Mucosa of descending colon (tissue), 3 donors: Measurements from ENCODE around the gene SP7. TPM values are rescaled to one million over a fixed set of nuclear protein-coding genes. Genes with fewer than 3 reads are reported as not detected.

ENCODE experiments used
- ATAC-seq: fragments of 200-7000 bp; cut with Tn5 transposase; one replicate; pipeline ENCODE4 v1.9.1; 2020; ENCODE audit warnings: mild to moderate bottlenecking, moderate library complexity
- DNase-seq, 3 donors: peaks; one replicate each; pipeline ENCODE4 v3.0.0-alpha.2; 2020
- H3K36me3 ChIP-seq: fragments of 200-600 bp; one replicate; pipeline ENCODE4 v1.8.0; 2021; ENCODE audit warnings: low read depth, mild to moderate bottlenecking
- H3K4me1 ChIP-seq: fragments of 200-600 bp; one replicate; pipeline ENCODE4 v1.8.0; 2021; ENCODE audit warnings: low read depth, mild to moderate bottlenecking
- H3K4me3 ChIP-seq: fragments of 200-600 bp; one replicate; pipeline ENCODE4 v1.8.0; 2021; ENCODE audit warnings: mild to moderate bottlenecking
- H3K9me3 ChIP-seq: fragments of 200-600 bp; one replicate; pipeline ENCODE4 v1.8.0; 2021; ENCODE audit warnings: mild to moderate bottlenecking
- CTCF ChIP-seq: fragments of 200-600 bp; IDR thresholded peaks from one replicate; pipeline ENCODE4 v1.8.0; 2022; ENCODE audit warnings: antibody characterized with exemption, mild to moderate bottlenecking
- intact Hi-C, 2 donors: fragments of 100-400 bp; cut with DNase I in 1 of 2; cut with micrococcal nuclease in 1 of 2; formaldehyde crosslinking; loops; one replicate each; pipeline versions ENCODE4 v1.11.0 to v1.11.1; 2022; cut with DNase I, micrococcal nuclease
- total RNA-seq, 3 donors: library from RNA; stranded (reverse); fragmentation: NEBNext Ultra II Directional in 2 of 3; extraction: Animal tissue kit (Norgen Biotek cat#: 25700) in 2 of 3; gene quantifications; one replicate each; pipeline versions ENCODE4 v1.2.1 to v1.2.4, GENCODE V29; 2021 to 2023
- donor health status: DM: no; HTN: no; CAD: no; lungs with moderate emphysema.
- donor health status: DM: no; HTN: no; CAD: no.
- donor health status: DM: no; HTN: yes; CAD: no.

SP7 gene
- total RNA-seq, 3 donors from 2014 or later, result not detected

- no peaks in the 10 kb centered on the region for H3K36me3 ChIP-seq
- no peak for DNase-seq
- ATAC-seq, result no peak
- no peak overlapping the region for H3K4me3 ChIP-seq
- H3K9me3 ChIP-seq, result no peaks in the 10 kb centered on the region
- no peaks in the 10 kb centered on the region for H3K4me1 ChIP-seq
- intact Hi-C loops, result loop anchor here in 1 of 2 donors (5.0 kb wide), 1 partner anchor 78 kb away; no protein-coding TSS in a partner anchor
- TF ChIP-seq CTCF, result no peak
These were observed 46.3 kb downstream of the SP7 start for GRCh38 chr12:53289891-53290290.

- no peak for DNase-seq
- Histone ChIP-seq H3K36me3 (no peaks in the 10 kb centered on the region), H3K4me3 (no peak overlapping the region), H3K4me1 (no peaks in the 10 kb centered on the region), H3K9me3 (no peaks in the 10 kb centered on the region)
- ATAC-seq, result no peak
- intact Hi-C loops, result loop anchor here in 1 of 2 donors (5.0 kb wide), 1 partner anchor 76 kb away; no protein-coding TSS in a partner anchor
- no peak for TF ChIP-seq CTCF
These were observed 47.8 kb downstream of the SP7 start for GRCh38 chr12:53288322-53288721.

- intact Hi-C loops, result loop anchor here in 1 of 2 donors (5.0 kb wide), 1 partner anchor 75 kb away; no protein-coding TSS in a partner anchor
- peak; percentile 69 to 93 (median 71) for DNase-seq
- Histone ChIP-seq H3K9me3 (no peaks in the 10 kb centered on the region), H3K4me1 (no peaks in the 10 kb centered on the region), H3K4me3 (no peak overlapping the region), H3K36me3 (no peaks in the 10 kb centered on the region)
- peak; percentile 85 for ATAC-seq
- TF ChIP-seq CTCF, result peak; percentile 54
These were observed 48.4 kb downstream of the SP7 start for GRCh38 chr12:53287741-53288216.

- H3K36me3 ChIP-seq, result no peaks in the 10 kb centered on the region
- H3K4me1 ChIP-seq, result no peaks in the 10 kb centered on the region
- no peak for TF ChIP-seq CTCF
- ATAC-seq (no peak), DNase-seq (no peak)
- no peak overlapping the region for H3K4me3 ChIP-seq
- intact Hi-C loops, result loop anchor here in 1 of 2 donors (5.0 kb wide), 1 partner anchor 74 kb away; no protein-coding TSS in a partner anchor
- H3K9me3 ChIP-seq, result no peaks in the 10 kb centered on the region
These were observed 49.7 kb downstream of the SP7 start for GRCh38 chr12:53286448-53286847.

GRCh38 chr12:53279888-53280498 is 56.2 kb downstream of the SP7 start:
- no peaks in the 10 kb centered on the region for H3K9me3 ChIP-seq
- no peak overlapping the region for H3K4me3 ChIP-seq
- no peak for DNase-seq
- no peak for TF ChIP-seq CTCF
- no peak for ATAC-seq
- intact Hi-C loops, result no loop called here
- no peaks in the 10 kb centered on the region for H3K4me1 ChIP-seq
- H3K36me3 ChIP-seq, result no peaks in the 10 kb centered on the region
